WTC11 (cell line): ENCODE measurements around the gene TMEM253. TPM values are rescaled to one million over a fixed set of nuclear protein-coding genes. Genes with fewer than 3 reads are reported as not detected.

Experiments
- ATAC-seq: fragments of 200-7000 bp; cut with Tn5 transposase; 2 replicates; pipeline ENCODE4 v1.10.0; 2021; ENCODE audit warnings: mild to moderate bottlenecking, moderate library complexity
- CTCF ChIA-PET: fragments of 300-600 bp; sonication (Branson Sonifier 250); formaldehyde crosslinking; loops from one replicate; lab custom pipeline; 2021; ENCODE audit warnings: antibody characterized with exemption; lab: Charles Lee
- POLR2A ChIA-PET: fragments of 350-600 bp; sonication (Branson Sonifier 250); formaldehyde crosslinking; loops from one replicate; lab custom pipeline; 2021; ENCODE audit warnings: antibody characterized with exemption; lab: Charles Lee
- DNase-seq: peaks from one replicate; pipeline ENCODE4 v3.0.0; 2021; ENCODE audit warnings: low spot score
- H3K27ac Mint-ChIP-seq: 2 replicates; pipeline ENCODE4 v1.8.0; 2021; ENCODE audit warnings: mixed read lengths
- H3K27me3 Mint-ChIP-seq: 2 replicates; pipeline ENCODE4 v1.8.0; 2021; ENCODE audit warnings: low read depth, mild to moderate bottlenecking, moderate library complexity, mixed read lengths
- H3K36me3 Mint-ChIP-seq: 2 replicates; pipeline ENCODE4 v1.8.0; 2021; ENCODE audit warnings: mixed read lengths
- H3K4me1 Mint-ChIP-seq: 2 replicates; pipeline ENCODE4 v1.8.0; 2022; ENCODE audit warnings: mixed read lengths
- H3K4me3 Mint-ChIP-seq: 2 replicates; pipeline ENCODE4 v1.8.0; 2021; ENCODE audit warnings: mild to moderate bottlenecking, moderate library complexity, mixed read lengths
- H3K9me3 Mint-ChIP-seq: 2 replicates; pipeline ENCODE4 v1.8.0; 2021; ENCODE audit warnings: mixed read lengths
- AR ChIP-seq: fragments of 250-450 bp; sonication (Bioruptor Pico); IDR thresholded peaks from 2 replicates; pipeline ENCODE4 v1.9.0; 2021; ENCODE audit warnings: mild to moderate bottlenecking
- ATF3 ChIP-seq: sonication (generic); formaldehyde crosslinking; conservative IDR thresholded peaks from 2 replicates; pipeline ENCODE4 v1.8.1; 2022; ENCODE audit warnings: mild to moderate bottlenecking, missing genetic modification reagents
- ETV6 ChIP-seq: sonication (generic); formaldehyde crosslinking; IDR thresholded peaks from 2 replicates; pipeline ENCODE4 v1.8.1; 2022; ENCODE audit warnings: mild to moderate bottlenecking, missing genetic modification reagents
- FOXJ3 ChIP-seq: sonication (generic); formaldehyde crosslinking; IDR thresholded peaks from 2 replicates; pipeline ENCODE4 v1.9.0; 2021; ENCODE audit warnings: missing genetic modification reagents, mild to moderate bottlenecking, borderline replicate concordance
- FOXP4 ChIP-seq: sonication (generic); formaldehyde crosslinking; IDR thresholded peaks from 2 replicates; pipeline ENCODE4 v1.8.0; 2022; ENCODE audit warnings: mild to moderate bottlenecking, missing genetic modification reagents
- GRHL2 ChIP-seq: fragments of 250-450 bp; sonication (Bioruptor Pico); IDR thresholded peaks from 2 replicates; pipeline ENCODE4 v1.8.0; 2022; ENCODE audit warnings: mild to moderate bottlenecking, moderate library complexity; ENCODE audit not compliant: insufficient replicate concordance, severe bottlenecking
- MYBL2 ChIP-seq: sonication (generic); formaldehyde crosslinking; IDR thresholded peaks from 2 replicates; pipeline ENCODE4 v1.8.1; 2023; ENCODE audit warnings: mild to moderate bottlenecking, moderate library complexity, missing genetic modification reagents
- NR3C1 ChIP-seq: sonication (generic); formaldehyde crosslinking; conservative IDR thresholded peaks from 2 replicates; pipeline ENCODE4 v1.8.1; 2023; ENCODE audit warnings: low read depth, mild to moderate bottlenecking, missing genetic modification reagents
- RELA ChIP-seq: sonication (generic); formaldehyde crosslinking; IDR thresholded peaks from 2 replicates; pipeline ENCODE4 v1.8.1; 2022; ENCODE audit warnings: missing genetic modification reagents, mild to moderate bottlenecking, borderline replicate concordance
- RORB ChIP-seq: fragments of 250-450 bp; sonication (Bioruptor Pico); IDR thresholded peaks from 2 replicates; pipeline ENCODE4 v1.9.0; 2021; ENCODE audit warnings: mild to moderate bottlenecking
- SOX15 ChIP-seq: fragments of 250-450 bp; sonication (Bioruptor Pico); IDR thresholded peaks from 2 replicates; pipeline ENCODE4 v1.9.0; 2021; ENCODE audit warnings: mild to moderate bottlenecking
- SP1 ChIP-seq: sonication (generic); formaldehyde crosslinking; conservative IDR thresholded peaks from 2 replicates; pipeline ENCODE4 v1.8.1; 2022; ENCODE audit warnings: missing genetic modification reagents
- TCF7 ChIP-seq: sonication (generic); formaldehyde crosslinking; IDR thresholded peaks from 2 replicates; pipeline ENCODE4 v1.8.0; 2022; ENCODE audit warnings: mild to moderate bottlenecking, low read depth, missing genetic modification reagents, moderate library complexity
- TEAD1 ChIP-seq: sonication (generic); formaldehyde crosslinking; IDR thresholded peaks from 2 replicates; pipeline ENCODE4 v1.8.0; 2022; ENCODE audit warnings: mild to moderate bottlenecking, missing genetic modification reagents
- TEAD4 ChIP-seq: sonication (generic); formaldehyde crosslinking; IDR thresholded peaks from 2 replicates; pipeline ENCODE4 v1.8.0; 2022; ENCODE audit warnings: mild to moderate bottlenecking, missing genetic modification reagents
- ZBTB21 ChIP-seq: sonication (generic); formaldehyde crosslinking; IDR thresholded peaks from 2 replicates; pipeline ENCODE4 v1.8.1; 2023; ENCODE audit warnings: mild to moderate bottlenecking, missing genetic modification reagents, borderline replicate concordance
- ZNF219 ChIP-seq: sonication (generic); formaldehyde crosslinking; IDR thresholded peaks from 2 replicates; pipeline ENCODE4 v1.8.0; 2023; ENCODE audit warnings: missing genetic modification reagents, mild to moderate bottlenecking, borderline replicate concordance
- total RNA-seq: library from RNA; stranded (reverse); gene quantifications from 3 replicates; pipeline ENCODE4 v1.2.3, GENCODE V29; 2021
- TF ChIP-seq, protein P1 (sequence below): sonication (generic); formaldehyde crosslinking; IDR thresholded peaks from 2 replicates; pipeline ENCODE4 v1.8.1; 2022; ENCODE audit warnings: low read depth, mild to moderate bottlenecking, moderate library complexity, missing genetic modification reagents, borderline replicate concordance
- TF ChIP-seq, protein P2 (sequence below): fragments of 250-450 bp; sonication (Bioruptor Pico); IDR thresholded peaks from 2 replicates; pipeline ENCODE4 v2.1.2; 2022; ENCODE audit warnings: mild to moderate bottlenecking, moderate library complexity

The TMEM253 gene
- total RNA-seq, 1 experiment from 2014 or later, result 1.7 TPM

GRCh38 chr14:21083565-21084325 is 17.1 kb upstream of the TMEM253 start:
- no peak overlapping the region for H3K4me3 Mint-ChIP-seq
- ChIA-PET CTCF (interaction anchor here (0.7 to 7.9 kb wide), 7 partner anchors 9 to 1492 kb away, joined by 3 to 132 read pairs (median 6); partner anchors contain the start of gene ARHGEF40), POLR2A (interaction anchor here (0.6 to 1.0 kb wide), 4 partner anchors 8 to 176 kb away, joined by 3 to 5 read pairs (median 3); no protein-coding TSS in a partner anchor)
- H3K27me3 Mint-ChIP-seq, result no peaks in the 10 kb centered on the region
- H3K36me3 Mint-ChIP-seq, result peaks cover 68% of the 10 kb centered on the region
- no peaks in the 10 kb centered on the region for H3K9me3 Mint-ChIP-seq
- H3K4me1 Mint-ChIP-seq, result peaks cover 16% of the 10 kb centered on the region
- H3K27ac Mint-ChIP-seq, result no peak overlapping the region
- ATAC-seq (no peak), DNase-seq (no peak)
- TF ChIP-seq MYBL2 (CRISPR knock-in tag) (no peak), RORB (no peak), SP1 (CRISPR knock-in tag) (no peak), AR (no peak), NR3C1 (CRISPR knock-in tag) (no peak), ZNF219 (no peak), TEAD1 (CRISPR knock-in tag) (no peak), FOXJ3 (CRISPR knock-in tag) (no peak), ZBTB21 (CRISPR knock-in tag) (no peak), TEAD4 (no peak), FOXP4 (no peak), TCF7 (CRISPR knock-in tag) (no peak)
- TF ChIP-seq, protein P1, sequence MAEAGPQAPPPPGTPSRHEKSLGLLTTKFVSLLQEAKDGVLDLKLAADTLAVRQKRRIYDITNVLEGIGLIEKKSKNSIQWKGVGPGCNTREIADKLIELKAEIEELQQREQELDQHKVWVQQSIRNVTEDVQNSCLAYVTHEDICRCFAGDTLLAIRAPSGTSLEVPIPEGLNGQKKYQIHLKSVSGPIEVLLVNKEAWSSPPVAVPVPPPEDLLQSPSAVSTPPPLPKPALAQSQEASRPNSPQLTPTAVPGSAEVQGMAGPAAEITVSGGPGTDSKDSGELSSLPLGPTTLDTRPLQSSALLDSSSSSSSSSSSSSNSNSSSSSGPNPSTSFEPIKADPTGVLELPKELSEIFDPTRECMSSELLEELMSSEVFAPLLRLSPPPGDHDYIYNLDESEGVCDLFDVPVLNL (CRISPR knock-in tag), result no peak

DNA sequence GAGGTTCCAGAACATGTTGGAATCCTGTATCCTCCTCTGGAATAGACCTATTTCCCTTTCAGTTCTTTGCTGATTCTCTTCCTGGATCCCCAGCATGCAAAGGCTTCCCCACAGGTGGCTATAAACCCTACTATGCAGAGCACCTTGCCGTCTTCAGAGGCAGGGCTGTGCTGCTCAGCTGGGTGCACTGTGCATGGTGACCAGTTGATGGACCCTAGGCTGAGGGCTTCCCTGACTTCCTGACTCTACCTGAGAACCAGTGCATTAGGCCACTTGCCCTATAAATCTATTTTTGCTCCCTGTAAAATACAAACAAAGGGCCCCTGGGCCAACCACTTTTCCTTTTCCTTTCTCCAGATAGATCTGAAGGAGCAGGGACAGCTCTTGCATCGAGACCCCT is 16.5 kb upstream of the TMEM253 start:
- CTCF ChIA-PET, result interaction anchor here (0.5 to 7.9 kb wide), 5 partner anchors 8 to 70 kb away, joined by 3 to 132 read pairs (median 10); partner anchors contain the start of gene ARHGEF40
- Mint-ChIP-seq H3K4me3 (no peak overlapping the region), H3K4me1 (peaks cover 16% of the 10 kb centered on the region), H3K27ac (no peak overlapping the region), H3K9me3 (no peaks in the 10 kb centered on the region), H3K36me3 (peaks cover 68% of the 10 kb centered on the region), H3K27me3 (no peaks in the 10 kb centered on the region)
- POLR2A ChIA-PET, result interaction anchor here (0.6 to 1.0 kb wide), 4 partner anchors 8 to 175 kb away, joined by 3 to 5 read pairs (median 3); no protein-coding TSS in a partner anchor
- DNase-seq (no peak), ATAC-seq (no peak)
- no peak for TF ChIP-seq ZNF219
- TF ChIP-seq SOX15 (CRISPR knock-in tag), result no peak
- no peak for TF ChIP-seq ATF3 (CRISPR knock-in tag)
- no peak for TF ChIP-seq SP1 (CRISPR knock-in tag)
- TF ChIP-seq GRHL2 (CRISPR knock-in tag), result no peak
- no peak for TF ChIP-seq ETV6 (CRISPR knock-in tag)
- no peak for TF ChIP-seq RELA (CRISPR knock-in tag)
- TF ChIP-seq, protein P2, sequence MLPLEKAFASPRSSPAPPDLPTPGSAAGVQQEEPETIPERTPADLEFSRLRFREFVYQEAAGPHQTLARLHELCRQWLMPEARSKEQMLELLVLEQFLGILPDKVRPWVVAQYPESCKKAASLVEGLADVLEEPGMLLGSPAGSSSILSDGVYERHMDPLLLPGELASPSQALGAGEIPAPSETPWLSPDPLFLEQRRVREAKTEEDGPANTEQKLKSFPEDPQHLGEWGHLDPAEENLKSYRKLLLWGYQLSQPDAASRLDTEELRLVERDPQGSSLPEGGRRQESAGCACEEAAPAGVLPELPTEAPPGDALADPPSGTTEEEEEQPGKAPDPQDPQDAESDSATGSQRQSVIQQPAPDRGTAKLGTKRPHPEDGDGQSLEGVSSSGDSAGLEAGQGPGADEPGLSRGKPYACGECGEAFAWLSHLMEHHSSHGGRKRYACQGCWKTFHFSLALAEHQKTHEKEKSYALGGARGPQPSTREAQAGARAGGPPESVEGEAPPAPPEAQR (CRISPR knock-in tag), result no peak
- TF ChIP-seq, protein P1 (CRISPR knock-in tag), result no peak
